ENCODE measurements around the gene NFE2L3. TPM values are rescaled to one million over a fixed set of nuclear protein-coding genes. Genes with fewer than 3 reads are reported as not detected.

NFE2L3 gene
- total and polyA plus RNA-seq, 2 donors from 2014 or later = 5.2 to 12.5 TPM

DNA sequence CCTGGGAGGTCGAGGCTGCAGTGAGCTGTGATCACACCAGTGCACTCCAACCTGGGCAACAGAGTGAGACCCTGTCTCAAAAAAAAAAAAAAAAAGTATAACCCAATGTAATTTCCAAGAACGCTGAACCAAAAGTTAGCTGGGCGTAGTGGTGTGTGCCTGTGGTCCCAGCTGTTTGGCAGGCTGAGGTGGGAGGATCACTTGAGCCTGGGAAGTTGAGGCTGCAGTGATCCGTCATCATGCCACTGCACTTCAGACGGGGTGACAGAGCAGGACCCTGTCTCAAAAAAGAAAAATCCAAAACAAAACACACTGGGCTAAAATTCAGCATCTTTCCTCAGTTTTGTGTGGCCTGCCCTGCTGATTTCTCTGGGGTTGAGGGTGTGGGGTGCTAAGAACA lies 27.4 kb downstream of the NFE2L3 start:
- H3K36me3 ChIP-seq (ENCODE audit: control insufficient read depth in 2 of 3, insufficient read depth in 3 of 3, low read length in 3 of 3) = no peaks in the 10 kb centered on the region
- H3K27me3 ChIP-seq (ENCODE audit: control insufficient read depth, insufficient read depth, low read length) = no peaks in the 10 kb centered on the region
- H3K9me3 ChIP-seq (ENCODE audit: control insufficient read depth in 2 of 3, insufficient read depth in 1 of 3, low read length in 3 of 3) = no peaks in the 10 kb centered on the region
- no peak for FAIRE-seq
- no peak overlapping the region for H3K27ac ChIP-seq (ENCODE audit: low read depth in 2 of 2, low read length in 2 of 2)
- no peaks in the 10 kb centered on the region for H3K4me1 ChIP-seq (ENCODE audit: control insufficient read depth in 2 of 3, insufficient read depth in 2 of 3, low read depth in 1 of 3, low read length in 3 of 3)
- no peak for DNase-seq
- TF ChIP-seq, protein P1, sequence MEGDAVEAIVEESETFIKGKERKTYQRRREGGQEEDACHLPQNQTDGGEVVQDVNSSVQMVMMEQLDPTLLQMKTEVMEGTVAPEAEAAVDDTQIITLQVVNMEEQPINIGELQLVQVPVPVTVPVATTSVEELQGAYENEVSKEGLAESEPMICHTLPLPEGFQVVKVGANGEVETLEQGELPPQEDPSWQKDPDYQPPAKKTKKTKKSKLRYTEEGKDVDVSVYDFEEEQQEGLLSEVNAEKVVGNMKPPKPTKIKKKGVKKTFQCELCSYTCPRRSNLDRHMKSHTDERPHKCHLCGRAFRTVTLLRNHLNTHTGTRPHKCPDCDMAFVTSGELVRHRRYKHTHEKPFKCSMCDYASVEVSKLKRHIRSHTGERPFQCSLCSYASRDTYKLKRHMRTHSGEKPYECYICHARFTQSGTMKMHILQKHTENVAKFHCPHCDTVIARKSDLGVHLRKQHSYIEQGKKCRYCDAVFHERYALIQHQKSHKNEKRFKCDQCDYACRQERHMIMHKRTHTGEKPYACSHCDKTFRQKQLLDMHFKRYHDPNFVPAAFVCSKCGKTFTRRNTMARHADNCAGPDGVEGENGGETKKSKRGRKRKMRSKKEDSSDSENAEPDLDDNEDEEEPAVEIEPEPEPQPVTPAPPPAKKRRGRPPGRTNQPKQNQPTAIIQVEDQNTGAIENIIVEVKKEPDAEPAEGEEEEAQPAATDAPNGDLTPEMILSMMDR (IDR thresholded peaks at IDR 0.05; ENCODE audit: borderline replicate concordance, extremely low read depth, insufficient read depth) = no peak
- no peak overlapping the region for H3K4me3 ChIP-seq (ENCODE audit: low read length in 3 of 3)
- intact Hi-C loops (cut with DNase I) = no loop called here
- H3K9ac ChIP-seq (ENCODE audit: low read length in 3 of 3) = no peak overlapping the region

DNA sequence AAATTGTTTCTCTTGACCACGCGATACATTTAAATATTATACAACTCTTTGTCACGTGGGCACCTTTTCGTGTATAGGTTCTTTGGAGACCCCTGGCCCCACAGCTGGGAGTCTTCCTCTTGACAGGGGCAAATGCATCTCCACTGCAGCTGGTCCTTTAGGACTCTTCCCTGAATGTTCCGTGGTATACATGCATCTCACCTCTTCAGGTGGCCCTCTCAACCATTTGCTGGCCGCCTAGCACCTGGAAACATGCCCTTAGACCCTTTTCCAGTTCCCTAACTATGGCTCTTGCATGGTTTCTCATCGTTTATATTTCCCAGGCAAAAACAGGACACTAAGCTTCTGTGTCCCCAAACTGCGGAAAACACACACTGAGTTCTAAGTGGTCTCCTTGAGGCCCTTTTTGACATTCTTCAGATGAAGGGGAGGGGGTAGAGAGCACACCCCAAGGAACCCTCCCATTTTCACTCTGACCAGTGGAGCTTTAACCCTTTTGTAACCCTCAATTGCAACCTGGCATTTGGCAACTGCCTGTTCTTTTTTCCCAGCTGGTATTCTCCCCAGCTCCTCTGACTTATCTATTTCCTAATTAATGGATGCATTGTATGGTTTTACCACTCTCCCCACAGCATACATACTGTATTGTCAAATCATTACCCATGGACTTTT lies 28.0 kb downstream of the NFE2L3 start:
- DNase-seq (no peak), FAIRE-seq (no peak)
- intact Hi-C loops (cut with DNase I) = no loop called here
- H3K27ac ChIP-seq (ENCODE audit: low read depth in 2 of 2, low read length in 2 of 2) = no peak overlapping the region
- no peaks in the 10 kb centered on the region for H3K4me1 ChIP-seq (ENCODE audit: control insufficient read depth in 2 of 3, insufficient read depth in 2 of 3, low read depth in 1 of 3, low read length in 3 of 3)
- no peaks in the 10 kb centered on the region for H3K9me3 ChIP-seq (ENCODE audit: control insufficient read depth in 2 of 3, insufficient read depth in 1 of 3, low read length in 3 of 3)
- no peak overlapping the region for H3K4me3 ChIP-seq (ENCODE audit: low read length in 3 of 3)
- no peak overlapping the region for H3K9ac ChIP-seq (ENCODE audit: low read length in 3 of 3)
- H3K36me3 ChIP-seq (ENCODE audit: control insufficient read depth in 2 of 3, insufficient read depth in 3 of 3, low read length in 3 of 3) = peaks cover 0 to under 1% (median 0%) of the 10 kb centered on the region in 3 donors
- TF ChIP-seq, protein P1 (IDR thresholded peaks at IDR 0.05; ENCODE audit: borderline replicate concordance, extremely low read depth, insufficient read depth) = no peak
- no peaks in the 10 kb centered on the region for H3K27me3 ChIP-seq (ENCODE audit: control insufficient read depth, insufficient read depth, low read length)

DNA sequence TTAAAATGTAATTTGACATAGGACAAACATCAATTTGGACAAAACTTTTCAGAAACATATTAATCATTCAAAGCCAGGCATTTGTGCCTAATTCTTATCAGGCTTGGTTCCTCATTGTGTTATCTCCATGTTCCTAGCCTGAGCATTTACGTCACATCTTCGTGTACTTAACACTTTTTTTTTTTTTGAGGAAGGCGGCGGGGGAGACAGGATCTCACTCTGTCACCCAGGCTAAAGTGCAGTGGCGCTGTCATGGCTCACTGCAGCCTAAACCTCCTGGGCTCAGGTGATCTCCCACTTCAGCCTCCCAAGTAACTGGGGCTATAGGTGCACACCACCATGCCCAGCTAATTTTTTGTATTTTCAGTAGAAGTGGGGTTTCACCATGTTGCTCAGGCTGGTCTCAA lies 28.8 kb downstream of the NFE2L3 start:
- H3K27me3 ChIP-seq (ENCODE audit: control insufficient read depth, insufficient read depth, low read length) = no peaks in the 10 kb centered on the region
- DNase-seq (no peak), FAIRE-seq (no peak)
- H3K4me3 ChIP-seq (ENCODE audit: low read length in 3 of 3) = no peak overlapping the region
- no peak overlapping the region for H3K27ac ChIP-seq (ENCODE audit: low read depth in 2 of 2, low read length in 2 of 2)
- H3K9ac ChIP-seq (ENCODE audit: low read length in 3 of 3) = no peak overlapping the region
- peaks cover 0 to 8% (median 4%) of the 10 kb centered on the region in 3 donors for H3K36me3 ChIP-seq (ENCODE audit: control insufficient read depth in 2 of 3, insufficient read depth in 3 of 3, low read length in 3 of 3)
- intact Hi-C loops (cut with DNase I) = no loop called here
- TF ChIP-seq, protein P1 (IDR thresholded peaks at IDR 0.05; ENCODE audit: borderline replicate concordance, extremely low read depth, insufficient read depth) = no peak
- no peaks in the 10 kb centered on the region for H3K9me3 ChIP-seq (ENCODE audit: control insufficient read depth in 2 of 3, insufficient read depth in 1 of 3, low read length in 3 of 3)
- H3K4me1 ChIP-seq (ENCODE audit: control insufficient read depth in 2 of 3, insufficient read depth in 2 of 3, low read depth in 1 of 3, low read length in 3 of 3) = no peaks in the 10 kb centered on the region
